ENCODE results near the gene PPARA.
"Not testable (repeated sequence)": the region's sequence is repeated elsewhere in the genome, so short reads cannot be mapped to it uniquely, and the experiment has no call there.

Gene PPARA

DNA sequence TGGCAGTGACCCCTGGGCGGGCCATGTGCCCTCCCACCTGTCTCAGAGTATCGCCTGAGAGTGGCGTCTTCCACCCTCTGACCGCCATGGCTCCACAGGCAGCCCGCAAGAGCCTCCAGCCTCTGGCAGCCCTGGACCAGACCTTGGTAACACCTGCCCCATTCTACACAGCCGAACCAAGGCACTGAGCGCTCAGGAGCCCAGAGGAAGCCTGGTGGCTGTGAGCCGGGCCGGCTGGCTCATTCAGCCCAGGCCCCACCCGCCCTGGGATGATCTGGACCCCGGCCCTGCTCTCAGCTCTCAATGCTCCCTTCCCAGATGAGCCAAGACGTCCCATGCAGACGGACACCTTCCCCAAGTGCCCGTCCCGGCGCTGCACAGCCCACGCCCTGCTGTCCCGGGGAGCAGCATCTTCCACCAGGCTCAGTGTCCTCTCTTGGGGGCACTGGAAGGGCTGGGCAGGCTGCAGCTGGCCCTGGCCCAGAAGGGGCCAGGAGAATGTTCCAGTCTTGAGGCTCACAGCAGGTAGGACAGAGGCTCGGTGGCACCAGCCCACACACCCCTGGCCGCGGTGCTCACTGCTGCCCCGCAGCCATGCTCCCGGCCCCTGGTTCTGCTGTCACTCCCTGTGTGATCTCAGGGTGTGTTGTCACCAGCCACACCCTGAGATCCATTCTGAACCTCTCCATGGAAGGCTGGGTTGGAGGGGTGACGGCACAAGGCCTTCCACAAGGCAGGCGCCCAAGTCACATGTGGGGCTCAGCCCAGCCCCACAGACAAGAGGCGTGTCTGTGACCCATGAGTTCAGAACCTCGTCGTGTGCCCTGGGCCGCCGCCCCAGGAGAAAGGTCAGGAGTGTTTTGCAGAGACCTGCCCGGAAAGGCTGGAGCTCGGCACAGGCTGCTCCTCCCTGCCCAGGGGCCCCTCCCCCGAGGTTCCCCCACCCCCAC, 24.2 kb upstream of the PPARA start:
- no peak for DNase-seq (ENCODE audit: low read depth in 3 of 3)

DNA sequence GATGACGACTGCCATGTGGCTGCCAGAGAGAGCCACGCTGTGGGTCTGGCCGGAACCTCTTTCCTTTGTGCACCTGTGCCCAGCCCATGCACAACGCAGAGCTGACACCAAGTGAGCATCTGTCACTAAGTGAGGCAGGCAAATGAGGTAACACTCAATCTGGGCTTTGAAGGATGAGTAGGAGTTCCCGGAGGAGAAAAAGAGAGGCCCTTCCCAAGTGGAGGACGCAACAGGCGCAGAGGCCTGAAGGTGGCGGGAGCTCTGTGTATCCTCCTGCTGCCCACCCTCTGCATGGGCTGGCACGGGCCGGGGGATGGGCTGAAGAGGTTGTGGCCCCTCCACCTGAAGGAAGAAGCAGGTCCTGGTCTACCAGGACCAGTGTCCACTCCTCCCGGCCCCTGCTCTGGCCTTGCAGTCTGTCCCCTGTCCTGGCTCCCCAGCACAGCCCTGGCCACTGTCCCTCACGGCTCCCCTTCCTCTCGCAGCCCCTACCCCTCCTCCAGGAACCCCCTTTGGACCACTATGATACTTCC, 23.4 kb upstream of the PPARA start:
- no peak for DNase-seq (ENCODE audit: low read depth in 3 of 3)

DNA sequence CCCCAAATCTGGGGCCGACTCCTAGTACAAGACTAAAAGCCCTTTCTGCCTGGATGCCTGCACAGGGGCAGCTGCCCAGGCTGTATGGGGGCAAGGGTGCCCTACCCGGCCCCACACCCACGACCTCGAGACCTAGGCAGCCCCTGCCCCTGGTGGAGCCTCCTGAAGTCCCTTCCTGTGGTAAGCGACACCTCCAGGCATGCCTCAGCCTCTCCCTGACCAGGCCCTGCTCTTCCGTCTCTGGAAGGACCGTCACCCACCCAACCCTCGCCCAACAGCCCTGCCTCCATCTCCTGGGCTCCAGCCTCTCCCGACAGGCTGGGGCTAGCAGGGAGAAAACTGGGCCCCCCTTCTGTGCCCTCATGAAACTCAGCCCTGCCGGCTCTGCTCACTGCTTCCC, 22.8 kb upstream of the PPARA start:
- no peak for DNase-seq (ENCODE audit: low read depth in 3 of 3)

DNA sequence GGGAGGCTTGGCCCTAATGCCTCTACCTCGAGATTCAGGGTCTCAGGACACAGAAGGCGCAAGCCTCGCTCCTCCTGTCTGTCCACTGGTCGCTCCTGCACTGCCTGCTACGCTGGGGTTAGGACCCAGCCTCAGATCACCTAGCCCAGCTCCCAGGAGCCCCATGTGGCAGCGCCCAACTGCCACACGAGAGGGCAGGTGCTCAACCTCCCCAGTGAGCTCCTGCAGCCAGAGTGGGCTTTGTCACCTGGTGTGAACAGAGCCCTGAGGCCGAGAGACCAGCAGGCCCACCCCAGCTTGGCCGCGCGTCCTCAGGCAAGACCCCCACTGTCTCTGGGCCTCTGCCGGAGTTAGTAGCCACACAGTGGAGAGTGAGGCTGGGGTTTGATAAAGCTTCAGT, 21.7 kb upstream of the PPARA start:
- DNase-seq (ENCODE audit: low read depth in 3 of 3): no peak

DNA sequence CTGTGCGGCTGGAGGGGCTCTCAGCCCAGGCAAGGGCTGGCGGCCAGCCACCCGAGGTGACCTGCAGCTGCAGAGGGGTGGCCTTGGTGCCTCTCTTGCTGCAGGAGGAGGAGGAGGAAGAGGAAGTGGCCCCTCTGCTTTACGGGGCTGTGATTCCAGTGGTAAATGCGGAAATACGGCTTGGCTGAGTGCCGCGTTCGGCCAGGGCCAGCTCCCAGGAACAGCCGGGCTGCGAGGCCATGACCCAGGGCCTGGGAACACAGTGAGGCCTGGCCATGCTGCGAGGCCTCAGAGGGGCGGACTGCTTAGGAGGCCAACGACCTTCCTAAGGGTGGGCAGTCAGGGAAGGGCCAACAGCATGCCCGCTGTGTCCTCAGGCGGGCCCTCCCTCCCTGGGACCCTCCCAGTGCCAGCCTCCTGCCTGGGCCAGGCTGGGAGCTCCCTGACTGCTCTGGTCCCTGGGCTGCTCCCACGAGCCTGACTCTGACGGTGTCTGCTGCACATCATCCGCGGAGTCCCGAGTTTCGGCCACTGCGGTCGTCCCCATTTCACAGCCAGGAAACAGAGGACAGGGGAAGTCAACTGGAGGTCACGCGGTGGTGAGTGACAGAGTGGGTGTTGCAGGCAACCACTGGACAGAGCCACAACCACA, 20.8 kb upstream of the PPARA start:
- no peak for DNase-seq (ENCODE audit: low read depth in 3 of 3)

DNA sequence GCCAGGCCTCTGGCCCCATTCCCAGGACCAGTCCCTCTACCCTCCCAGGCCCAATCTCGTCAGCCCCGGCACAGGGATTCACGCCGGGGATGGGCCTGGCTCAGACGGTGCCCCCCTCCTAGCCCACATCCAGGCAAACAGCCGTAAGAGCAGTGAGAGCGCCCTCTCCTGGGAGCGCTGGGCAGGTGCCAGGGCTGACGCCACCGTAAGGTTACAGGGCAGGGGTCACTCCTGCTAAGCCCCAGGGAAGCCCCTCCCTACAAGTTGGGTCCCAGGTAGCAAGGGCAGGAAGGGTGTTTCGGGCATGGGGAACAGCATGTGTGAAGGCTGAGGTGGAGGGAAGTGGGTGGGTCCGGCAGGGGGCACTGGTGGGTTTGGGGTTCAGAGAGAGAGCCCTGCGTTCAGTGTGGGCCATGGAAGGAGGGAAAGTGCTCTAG, 19.2 kb upstream of the PPARA start:
- DNase-seq (ENCODE audit: low read depth in 3 of 3): no peak

DNA sequence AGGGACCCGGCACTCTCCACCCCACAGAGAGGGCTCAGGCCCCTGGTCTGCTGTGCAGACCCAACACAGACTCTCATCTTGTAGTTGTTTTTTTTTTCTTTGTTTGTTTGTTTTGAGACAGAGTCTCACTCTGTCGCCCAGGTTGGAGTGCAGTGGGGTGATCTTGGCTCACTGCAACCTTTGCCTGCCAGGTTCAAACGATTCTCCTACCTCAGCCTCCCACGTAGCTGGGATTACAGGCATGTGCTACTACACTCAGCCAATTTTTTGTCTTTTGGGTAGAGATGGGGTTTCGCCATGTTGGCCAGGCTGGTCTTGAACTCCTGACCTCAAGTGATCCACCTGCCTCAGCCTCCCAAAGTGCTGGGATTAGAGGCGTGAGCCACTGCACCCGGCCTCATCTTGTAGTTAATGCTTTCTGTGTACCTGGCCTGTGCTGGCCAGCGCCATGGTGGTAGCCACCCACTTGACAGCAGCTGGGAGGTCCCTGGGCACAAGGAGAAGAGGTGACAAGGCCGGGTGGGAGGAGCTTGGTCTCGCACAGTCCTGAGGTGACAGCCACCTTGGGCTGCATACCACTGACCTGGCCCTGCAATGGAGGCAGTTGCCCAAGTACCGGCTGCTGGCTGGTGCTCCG, 18.0 kb upstream of the PPARA start:
- DNase-seq (ENCODE audit: low read depth in 3 of 3): not testable (repeated sequence)

DNA sequence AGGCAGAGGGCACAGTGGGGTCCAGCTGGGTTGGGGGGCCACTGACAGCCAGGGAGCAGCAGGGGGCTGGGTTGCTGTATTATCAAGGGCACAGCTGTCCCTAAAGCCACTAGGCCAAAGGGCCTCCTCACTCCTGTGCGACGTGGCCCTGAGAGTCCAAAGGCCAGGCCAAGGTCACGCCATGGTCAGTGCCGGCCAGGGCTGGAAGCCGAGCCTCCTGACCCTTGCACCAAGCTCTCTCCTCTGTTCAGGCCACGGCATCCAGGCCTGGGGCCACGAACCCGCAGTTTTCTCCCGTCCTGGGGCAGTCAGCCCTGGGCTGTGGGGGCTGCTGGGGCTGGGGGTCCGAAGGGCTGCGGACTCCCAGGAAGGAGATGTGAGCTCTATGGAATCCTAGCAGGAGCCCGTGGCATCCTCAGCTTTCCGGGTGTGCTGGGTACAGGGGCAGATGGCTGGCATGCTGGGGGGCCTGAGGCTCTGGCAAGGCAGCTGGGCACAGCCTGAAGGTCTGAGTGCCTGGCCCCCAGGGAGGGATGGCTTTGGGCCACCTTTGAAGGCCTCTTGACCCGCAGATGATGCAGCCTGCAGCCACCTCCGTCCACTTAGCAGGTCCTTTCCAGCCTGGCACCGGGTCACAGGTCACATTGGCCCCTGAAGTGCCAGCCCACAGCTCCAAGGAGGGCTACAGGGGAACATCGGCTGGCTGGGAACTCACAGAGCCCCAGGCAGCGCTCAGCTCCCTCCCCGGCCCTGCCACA, 17.3 kb upstream of the PPARA start:
- DNase-seq (ENCODE audit: low read depth in 3 of 3): no peak

DNA sequence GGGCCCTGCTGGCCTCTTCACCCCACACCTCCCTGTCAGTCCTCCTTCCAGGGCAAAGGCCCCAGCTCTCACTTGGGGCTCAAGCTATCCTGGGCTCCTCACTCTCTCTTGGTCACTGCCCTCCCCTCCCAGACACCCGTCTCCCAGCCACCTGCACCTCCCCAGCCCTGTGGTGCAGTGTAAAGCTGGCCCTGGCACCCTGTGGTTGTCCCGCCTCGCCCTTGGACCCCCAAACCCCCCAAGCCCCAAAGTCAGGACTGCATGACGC, 16.8 kb upstream of the PPARA start:
- DNase-seq (ENCODE audit: low read depth in 3 of 3): no peak

DNA sequence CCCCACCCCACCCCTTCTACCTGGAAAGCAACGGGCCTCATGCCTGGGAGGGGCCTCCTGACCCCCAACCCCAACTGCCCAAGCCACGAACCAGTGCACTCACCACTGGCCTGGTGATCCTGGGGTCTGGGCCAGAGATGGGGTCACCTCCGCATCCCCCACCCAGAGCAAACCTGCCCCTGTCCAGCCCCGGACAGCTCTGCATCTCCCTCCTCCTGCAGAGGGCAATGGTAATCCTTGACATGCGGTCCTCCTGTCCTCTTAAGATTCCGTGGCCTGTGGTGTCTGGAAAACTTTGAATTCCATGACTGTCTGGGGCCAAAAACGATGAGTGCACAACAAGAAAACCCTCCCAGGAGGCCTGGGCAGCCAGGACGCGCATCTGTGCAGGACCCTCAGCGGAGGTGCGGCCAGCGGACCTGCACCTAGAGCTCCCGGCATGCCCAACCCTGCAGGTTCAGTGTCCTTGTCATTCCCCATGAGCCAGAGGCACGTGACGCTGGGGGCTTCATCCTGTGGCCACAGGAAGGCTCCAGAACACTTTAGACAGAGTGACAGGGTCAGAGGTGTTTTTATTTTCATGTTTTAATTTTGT, 16.1 kb upstream of the PPARA start:
- DNase-seq (ENCODE audit: low read depth in 3 of 3): no peak

DNA sequence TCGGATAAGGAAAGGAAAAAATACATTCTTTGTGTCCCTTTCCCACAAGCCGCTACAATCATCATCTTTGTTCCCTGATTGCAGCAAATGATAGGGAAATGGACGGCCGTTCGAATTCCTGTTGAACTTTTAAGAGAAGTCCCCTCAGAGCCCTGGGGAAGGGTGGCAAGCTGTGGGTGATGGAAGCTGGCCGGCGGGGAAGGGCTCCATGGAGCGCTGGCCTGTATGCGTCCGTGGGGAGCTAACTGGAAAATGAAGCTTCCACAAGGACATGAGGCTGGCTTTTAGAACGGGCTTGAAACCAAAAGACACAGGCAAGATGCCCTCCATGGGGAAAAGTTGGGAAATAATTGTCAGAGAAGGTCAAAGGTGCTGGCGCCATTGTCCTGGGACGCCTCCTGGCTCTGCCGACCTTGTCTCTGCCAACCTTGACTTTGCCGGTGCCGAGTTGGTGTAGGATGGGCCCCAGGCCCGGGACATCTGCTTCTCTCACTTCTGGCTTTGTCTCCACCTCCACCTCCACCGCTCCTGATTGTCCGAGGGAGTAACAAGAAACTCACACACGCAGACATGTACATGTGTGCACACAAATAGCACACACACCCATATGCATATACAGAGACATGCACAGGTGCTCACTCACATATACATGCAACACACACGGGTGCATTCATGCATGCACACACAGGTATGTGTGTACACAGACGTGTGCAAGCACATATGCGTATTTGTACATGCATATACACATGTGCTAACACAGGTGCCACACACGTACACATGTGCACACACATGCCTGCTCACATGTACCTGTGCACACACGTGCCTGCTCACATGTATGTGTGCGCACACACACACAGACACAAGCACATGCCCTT, 14.5 kb upstream of the PPARA start:
- DNase-seq (ENCODE audit: low read depth in 3 of 3): no peak

DNA sequence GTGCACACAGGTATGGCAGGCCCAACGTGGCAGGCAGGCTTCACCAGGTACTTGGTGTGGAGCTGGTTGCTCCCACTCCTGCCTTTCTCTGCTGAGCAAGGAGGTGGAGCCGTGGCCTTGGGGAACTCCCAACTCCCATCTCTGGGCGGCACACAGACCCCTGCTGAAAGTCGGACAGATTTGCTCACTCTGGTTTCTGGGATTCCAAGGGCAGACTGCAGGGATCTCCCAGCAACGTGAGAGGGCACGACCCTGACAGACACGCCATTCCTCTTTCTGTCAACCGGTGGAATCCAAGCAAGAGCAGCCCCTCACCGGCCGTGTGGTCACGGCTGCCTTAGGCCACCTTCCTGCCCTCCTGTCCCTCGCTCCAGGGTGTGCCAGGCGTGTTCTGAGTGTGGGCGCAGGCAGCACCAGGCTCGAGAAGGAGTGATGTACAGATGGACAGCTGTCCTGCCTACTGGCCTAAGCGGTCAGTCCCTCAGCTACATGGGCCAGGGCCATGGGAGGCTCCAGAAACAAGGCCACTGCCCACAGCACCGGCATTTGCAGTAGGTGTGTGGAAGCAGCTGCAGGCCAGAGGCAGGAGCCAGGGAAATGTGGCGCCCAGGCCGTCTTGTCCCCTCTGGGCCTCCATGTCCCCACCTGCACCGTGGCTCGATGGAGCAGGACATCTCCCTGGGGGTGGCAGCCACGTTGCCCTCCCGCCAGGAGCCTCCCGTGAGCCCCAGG, 13.7 kb upstream of the PPARA start:
- no peak for DNase-seq (ENCODE audit: low read depth in 3 of 3)

DNA sequence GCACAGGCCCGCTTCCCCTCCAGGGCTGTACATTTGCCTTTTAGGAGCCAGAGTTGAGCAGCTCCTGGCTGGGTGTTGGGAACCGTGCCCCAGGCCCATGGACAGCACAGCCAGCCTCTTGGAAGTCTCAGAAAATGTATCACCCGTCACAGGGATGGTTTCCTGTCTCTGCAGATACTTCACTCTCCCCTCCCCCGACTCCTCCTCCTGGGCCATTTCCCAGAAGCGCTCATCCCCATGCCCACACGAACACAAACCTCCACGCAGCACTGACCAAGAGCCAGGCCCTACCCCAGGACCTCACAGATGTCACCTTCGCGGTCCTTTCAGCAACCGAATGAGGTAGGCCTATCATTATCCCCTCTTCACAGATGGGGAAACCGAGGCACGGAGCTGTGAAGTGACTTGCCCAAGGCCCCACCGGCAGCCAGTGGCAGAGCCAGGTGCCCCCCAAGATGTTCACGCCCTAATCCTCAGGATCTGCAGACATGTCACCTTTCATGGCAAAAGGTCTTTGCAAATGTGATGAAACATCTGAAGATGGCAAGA, 13.0 kb upstream of the PPARA start:
- no peak for DNase-seq (ENCODE audit: low read depth in 3 of 3)

DNA sequence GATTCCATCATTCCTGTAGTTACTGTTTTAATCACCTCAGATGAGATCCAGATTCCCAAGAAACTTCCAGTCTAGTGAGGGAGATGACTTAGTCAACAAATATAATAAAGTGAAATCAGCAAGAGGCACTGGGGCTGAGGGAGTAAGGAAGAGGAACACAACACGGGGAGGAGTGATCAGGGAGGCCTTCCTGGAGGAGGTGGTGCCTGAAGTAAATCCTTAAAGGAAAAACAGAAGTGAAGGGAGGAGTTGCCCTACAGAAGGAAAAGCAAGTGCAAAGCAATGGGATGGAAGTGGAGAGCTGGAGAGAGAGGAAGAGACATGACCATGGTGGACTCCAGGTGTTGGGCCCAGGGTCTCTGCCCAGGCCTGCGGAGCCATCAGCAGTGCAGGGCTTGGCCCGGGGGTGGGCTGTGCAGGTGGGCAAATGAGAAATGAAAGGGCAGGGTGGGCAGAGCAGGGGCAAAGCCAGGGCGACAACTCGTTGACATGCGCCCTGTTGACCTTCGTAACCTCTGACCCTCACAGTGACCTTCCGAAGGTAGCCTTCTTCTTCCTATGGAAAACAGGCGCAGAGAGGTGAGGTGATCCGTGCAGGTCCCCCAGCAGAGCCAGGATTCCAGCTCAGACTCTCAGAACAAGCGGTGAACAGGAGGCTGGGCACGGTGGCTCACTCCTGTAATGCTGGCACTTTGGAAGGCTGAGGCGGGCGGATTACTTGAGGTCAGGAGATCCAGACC, 12.1 kb upstream of the PPARA start:
- DNase-seq (ENCODE audit: low read depth in 3 of 3): no peak

DNA sequence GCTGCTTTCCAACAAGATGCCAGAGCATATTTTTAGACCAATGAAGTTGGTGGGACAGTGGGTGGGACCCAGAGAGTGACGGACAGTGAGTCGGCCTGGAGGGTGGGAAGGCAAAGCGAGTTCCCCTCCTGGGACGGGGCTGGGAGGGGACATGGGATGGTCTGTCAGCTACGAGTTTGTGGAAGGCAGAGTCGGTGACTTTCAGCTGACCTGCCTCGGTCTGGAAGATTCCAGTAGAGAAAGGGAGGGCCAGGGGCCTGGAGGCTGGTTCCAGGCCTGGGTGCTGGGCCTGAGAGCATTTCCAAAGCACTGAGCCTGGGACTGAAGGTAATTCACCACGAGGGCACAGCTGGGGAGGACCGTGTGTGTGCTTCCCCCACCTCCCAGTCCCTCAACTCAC, 10.9 kb upstream of the PPARA start:
- DNase-seq (ENCODE audit: low read depth in 3 of 3): not testable (repeated sequence)

DNA sequence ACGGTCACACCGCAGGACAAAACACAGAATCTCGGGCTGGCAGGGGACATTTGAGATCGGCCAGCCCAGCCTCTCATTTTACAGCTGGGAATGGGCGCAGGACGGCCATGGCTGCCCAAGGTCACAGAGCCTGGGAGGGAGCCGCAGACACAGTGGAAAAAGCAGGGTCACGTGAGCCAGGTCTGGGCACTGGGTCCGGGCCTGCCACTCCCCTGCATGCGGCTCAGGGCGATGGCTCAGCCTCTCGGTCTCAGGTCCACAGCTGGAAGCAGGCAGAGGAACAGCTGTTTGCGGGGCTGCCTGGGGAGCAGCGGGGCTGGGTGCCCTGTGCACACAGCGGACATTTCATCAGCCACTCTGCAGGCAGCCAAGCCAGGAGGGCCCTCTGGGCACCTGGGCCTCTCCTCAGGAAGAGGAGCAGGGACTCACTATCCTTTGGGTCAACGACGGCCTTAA, 10.4 kb upstream of the PPARA start:
- DNase-seq (ENCODE audit: low read depth in 3 of 3): no peak

DNA sequence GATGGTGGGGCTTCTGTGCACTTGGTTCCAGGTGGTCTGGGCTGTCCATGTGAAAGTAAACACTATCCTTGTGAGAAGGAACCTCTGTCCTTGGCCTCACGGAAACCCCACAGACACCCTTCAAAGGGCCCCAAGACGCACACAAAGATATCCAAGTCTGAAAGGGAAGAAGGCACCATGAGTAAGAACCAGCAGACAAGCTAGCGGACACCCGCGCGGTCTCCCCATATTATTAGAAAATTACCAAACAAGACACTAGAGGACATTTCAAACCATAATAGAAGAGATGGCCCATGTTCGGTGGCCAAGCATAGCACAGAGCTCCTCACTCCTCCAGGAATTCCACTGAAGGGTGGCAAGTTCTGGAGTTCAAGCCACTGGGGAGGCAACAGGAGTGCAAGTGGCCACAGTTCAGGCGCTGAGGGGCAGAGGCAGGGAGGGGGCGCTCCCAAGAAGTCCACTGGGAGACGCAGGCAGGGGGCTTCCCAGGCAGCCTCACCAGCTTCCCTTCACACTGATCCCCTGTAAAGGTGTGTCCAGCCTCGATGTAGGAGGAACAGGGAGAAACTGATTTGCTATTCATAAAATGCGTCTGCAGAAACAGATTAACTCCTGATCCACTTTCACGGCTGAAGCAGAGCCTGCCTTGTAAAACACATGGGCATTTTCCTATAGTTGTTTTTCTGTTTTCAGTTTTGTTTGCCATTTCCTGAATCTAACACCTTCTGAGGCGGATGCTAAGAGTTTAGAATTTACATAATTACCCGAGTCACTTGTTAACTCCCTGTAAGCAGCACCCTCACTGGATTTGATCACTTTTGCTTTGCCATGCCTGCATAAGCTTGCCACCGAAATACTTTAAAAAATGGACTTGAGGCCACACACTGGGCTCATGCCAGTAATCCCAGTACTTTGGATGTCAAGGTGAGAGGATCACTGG, 9.1 kb upstream of the PPARA start:
- DNase-seq (ENCODE audit: low read depth in 3 of 3): no peak

Data from stimulated activated CD4-positive, alpha-beta T cell treated with anti-CD3 and anti-CD28 coated beads, TNF-alpha, amount 100 ng/mL, for 24 hours (primary cell).